NCI-H460 (cell line): ENCODE results near the gene AQP6. TPM values are rescaled to one million over a fixed set of nuclear protein-coding genes. Genes with fewer than 3 reads are reported as not detected.

ENCODE experiments used
- DNase-seq: peaks from one replicate; pipeline ENCODE4 v3.0.0-alpha.2; 2016; ENCODE audit warnings: low read depth; ENCODE audit errors: extremely low read depth
- total RNA-seq: library from RNA; depleted of rRNA; stranded (reverse); fragments of >200 nt; shearing (Covaris generic); gene quantifications from 2 replicates; pipeline ENCODE4 v1.2.3, GENCODE V29; 2014

The AQP6 gene
- total RNA-seq, 1 experiment from 2014 or later = 0.32 TPM

- no peak for DNase-seq
Measured at GRCh38 chr12:49967777-49968250, 4.9 kb upstream of the AQP6 start.

GRCh38 chr12:49968471-49968870 lies 4.3 kb upstream of the AQP6 start:
- no peak for DNase-seq

GRCh38 chr12:49969027-49969426 lies 3.7 kb upstream of the AQP6 start:
- no peak for DNase-seq

- DNase-seq = no peak
Measured at GRCh38 chr12:49969651-49970429, 2.9 kb upstream of the AQP6 start.

- DNase-seq = no peak
Measured at GRCh38 chr12:49970658-49971057, 2.1 kb upstream of the AQP6 start.

- DNase-seq = no peak
Measured at GRCh38 chr12:49971141-49971540, 1.6 kb upstream of the AQP6 start.

- no peak for DNase-seq
Measured at GRCh38 chr12:49972129-49972528, 618 bp upstream of the AQP6 start.

GRCh38 chr12:49973361-49973830 lies 649 bp downstream of the AQP6 start:
- DNase-seq = no peak

- DNase-seq = peak; percentile 56
Measured at GRCh38 chr12:49974231-49974675, 1.5 kb downstream of the AQP6 start.

GRCh38 chr12:49974677-49975317 lies 2.0 kb downstream of the AQP6 start:
- DNase-seq = no peak

- no peak for DNase-seq
Measured at GRCh38 chr12:49975318-49975761, 2.6 kb downstream of the AQP6 start.

- DNase-seq = no peak
Measured at GRCh38 chr12:49976557-49976956, 3.8 kb downstream of the AQP6 start.

- no peak for DNase-seq
Measured at GRCh38 chr12:49978125-49978524, 5.4 kb downstream of the AQP6 start.

- no peak for DNase-seq
Measured at GRCh38 chr12:49979016-49979586, 6.4 kb downstream of the AQP6 start.

- DNase-seq = no peak
Measured at GRCh38 chr12:49979791-49980190, 7.0 kb downstream of the AQP6 start.

- DNase-seq = no peak
Measured at GRCh38 chr12:49980501-49981349, 8.0 kb downstream of the AQP6 start.

- no peak for DNase-seq
Measured at GRCh38 chr12:49982246-49983087, 9.7 kb downstream of the AQP6 start.

GRCh38 chr12:49983892-49984291 lies 11.1 kb downstream of the AQP6 start:
- DNase-seq = no peak

GRCh38 chr12:49984476-49985359 lies 12.0 kb downstream of the AQP6 start:
- DNase-seq = no peak
